ENCODE results near the gene MSH5.

Gene MSH5

GRCh38 chr6:31728767-31729514 is 10.9 kb upstream of the MSH5 start, which contains the start of gene DDAH2:
DDAH2 (minus strand) TSS chr6:31729299; CDS start chr6:31729161, 138 bp downstream.
- in situ Hi-C loops (cut with HindIII; ENCODE audit: low sequenced_read_pairs), result no loop called here

GRCh38 chr6:31729515-31729978 is 10.3 kb upstream of the MSH5 start:
- in situ Hi-C loops (cut with HindIII; ENCODE audit: low sequenced_read_pairs), result no loop called here

GRCh38 chr6:31729979-31730630 is 9.7 kb upstream of the MSH5 start:
- in situ Hi-C loops (cut with HindIII; ENCODE audit: low sequenced_read_pairs), result loop anchor here (5.0 kb wide), 1 partner anchor 38 kb away; no protein-coding TSS in a partner anchor

- in situ Hi-C loops (cut with HindIII; ENCODE audit: low sequenced_read_pairs), result loop anchor here (5.0 kb wide), 1 partner anchor 38 kb away; no protein-coding TSS in a partner anchor
These were observed 9.1 kb upstream of the MSH5 start for GRCh38 chr6:31730631-31731086.

- in situ Hi-C loops (cut with HindIII; ENCODE audit: low sequenced_read_pairs), result loop anchor here (5.0 kb wide), 1 partner anchor 40 kb away; no protein-coding TSS in a partner anchor
These were observed 7.8 kb upstream of the MSH5 start for GRCh38 chr6:31732029-31732428.

GRCh38 chr6:31733734-31734133 is 6.1 kb upstream of the MSH5 start:
- in situ Hi-C loops (cut with HindIII; ENCODE audit: low sequenced_read_pairs), result loop anchor here (5.0 kb wide), 1 partner anchor 41 kb away; no protein-coding TSS in a partner anchor

- in situ Hi-C loops (cut with HindIII; ENCODE audit: low sequenced_read_pairs), result loop anchor here (5.0 kb wide), 1 partner anchor 42 kb away; no protein-coding TSS in a partner anchor
These were observed 5.5 kb upstream of the MSH5 start for GRCh38 chr6:31734247-31734820.

- in situ Hi-C loops (cut with HindIII; ENCODE audit: low sequenced_read_pairs), result loop anchor here (5.0 kb wide), 1 partner anchor 43 kb away; no protein-coding TSS in a partner anchor
These were observed 4.9 kb upstream of the MSH5 start for GRCh38 chr6:31734821-31735406.

- in situ Hi-C loops (cut with HindIII; ENCODE audit: low sequenced_read_pairs), result no loop called here
These were observed 3.6 kb upstream of the MSH5 start, which contains the start of gene CLIC1 for GRCh38 chr6:31736021-31736767. CLIC1 (minus strand) TSS chr6:31736530; CDS start chr6:31736300, 230 bp downstream.

GRCh38 chr6:31736768-31737314 is 3.0 kb upstream of the MSH5 start:
- in situ Hi-C loops (cut with HindIII; ENCODE audit: low sequenced_read_pairs), result no loop called here

DNA sequence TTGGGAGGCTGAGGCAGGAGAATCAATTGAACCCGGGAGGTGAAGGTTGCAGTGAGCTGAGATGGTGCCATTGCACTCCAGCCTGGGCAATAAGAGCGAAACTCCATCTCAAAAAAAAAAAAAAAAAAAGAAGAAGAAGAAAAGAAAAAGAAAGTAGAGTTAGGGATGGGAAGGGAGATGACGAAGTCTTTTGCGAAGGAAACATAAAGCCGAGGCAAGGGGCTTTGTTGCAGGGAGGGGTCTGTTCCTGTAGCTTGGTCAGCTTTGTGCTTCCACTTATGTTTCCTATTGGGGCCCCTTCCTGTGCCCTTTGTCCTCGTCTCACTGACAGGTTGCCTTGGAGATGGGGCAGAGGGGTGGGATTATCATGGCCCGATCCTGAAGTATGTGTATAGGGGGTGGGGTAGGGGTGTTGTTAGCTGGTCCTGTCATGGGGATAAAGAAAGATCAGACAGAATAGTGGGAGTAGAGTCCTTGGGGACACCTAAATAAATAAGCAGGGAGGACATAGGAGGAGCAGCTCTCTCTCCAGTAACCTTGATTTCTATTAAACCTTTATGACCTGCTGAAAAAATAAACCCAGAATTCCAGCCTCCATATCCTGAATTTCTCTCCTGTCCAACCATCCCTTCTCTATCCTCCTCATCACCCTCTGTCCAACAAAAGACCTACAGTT is 2.4 kb upstream of the MSH5 start:
- in situ Hi-C loops (cut with HindIII; ENCODE audit: low sequenced_read_pairs), result no loop called here

GRCh38 chr6:31737991-31738979 is 1.5 kb upstream of the MSH5 start:
- in situ Hi-C loops (cut with HindIII; ENCODE audit: low sequenced_read_pairs), result no loop called here

DNA sequence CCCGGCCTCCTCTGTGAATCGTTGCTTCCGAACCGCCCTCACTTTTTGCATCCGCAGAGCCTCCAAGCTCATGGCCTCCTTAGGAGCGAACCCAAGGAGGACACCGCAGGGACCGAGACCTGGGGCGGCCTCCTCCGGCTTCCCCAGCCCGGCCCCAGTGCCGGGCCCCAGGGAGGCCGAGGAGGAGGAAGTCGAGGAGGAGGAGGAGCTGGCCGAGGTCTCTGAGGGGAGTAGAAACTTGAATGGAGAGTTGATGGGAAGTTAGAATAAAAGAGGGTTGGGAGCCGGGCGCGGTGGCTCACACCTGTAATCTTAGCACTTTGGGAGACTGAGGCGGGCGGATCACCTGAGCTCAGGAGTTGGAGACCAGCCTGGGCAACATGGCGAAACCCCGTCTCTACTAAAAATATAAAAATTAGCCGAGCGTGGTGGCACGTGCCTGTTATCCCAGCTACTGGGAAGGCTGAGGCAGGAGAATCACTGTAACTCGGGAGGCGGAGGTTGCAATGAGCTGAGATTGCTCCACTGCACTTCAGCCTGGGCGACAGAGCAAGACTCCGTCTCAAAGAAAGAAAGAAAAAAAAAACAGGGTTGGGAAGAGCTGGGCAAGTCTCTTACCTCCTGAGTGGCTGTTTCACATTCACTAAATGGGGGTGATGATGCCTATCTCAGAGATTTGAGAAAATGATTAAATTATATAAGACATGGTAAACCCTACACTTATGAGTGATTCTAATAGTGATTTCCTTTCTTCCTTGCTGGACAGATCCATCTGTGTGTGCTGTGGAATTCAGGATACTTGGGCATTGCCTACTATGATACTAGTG is 805 bp downstream of the MSH5 start:
- in situ Hi-C loops (cut with HindIII; ENCODE audit: low sequenced_read_pairs), result no loop called here

- in situ Hi-C loops (cut with HindIII; ENCODE audit: low sequenced_read_pairs), result no loop called here
These were observed 2.0 kb downstream of the MSH5 start for GRCh38 chr6:31741815-31742214.

DNA sequence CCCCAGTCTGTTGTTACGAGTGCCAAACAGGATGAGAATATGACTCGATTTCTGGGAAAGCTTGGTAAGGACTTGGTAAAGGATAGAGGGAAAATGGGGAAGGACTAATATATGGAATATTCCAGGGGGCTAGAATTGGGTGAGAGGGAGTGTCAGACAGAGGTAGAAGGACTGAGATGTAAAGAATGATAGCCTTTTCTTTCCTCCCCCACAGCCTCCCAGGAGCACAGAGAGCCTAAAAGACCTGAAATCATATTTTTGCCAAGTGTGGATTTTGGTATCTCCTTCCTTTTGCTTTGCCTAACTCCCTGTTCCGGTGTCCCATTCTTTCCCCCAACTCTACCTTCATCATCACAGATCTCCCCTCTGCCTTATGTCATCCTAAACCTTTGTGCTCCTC is 3.1 kb downstream of the MSH5 start:
- in situ Hi-C loops (cut with HindIII; ENCODE audit: low sequenced_read_pairs), result no loop called here

- in situ Hi-C loops (cut with HindIII; ENCODE audit: low sequenced_read_pairs), result no loop called here
These were observed 4.6 kb downstream of the MSH5 start for GRCh38 chr6:31744422-31744821.

DNA sequence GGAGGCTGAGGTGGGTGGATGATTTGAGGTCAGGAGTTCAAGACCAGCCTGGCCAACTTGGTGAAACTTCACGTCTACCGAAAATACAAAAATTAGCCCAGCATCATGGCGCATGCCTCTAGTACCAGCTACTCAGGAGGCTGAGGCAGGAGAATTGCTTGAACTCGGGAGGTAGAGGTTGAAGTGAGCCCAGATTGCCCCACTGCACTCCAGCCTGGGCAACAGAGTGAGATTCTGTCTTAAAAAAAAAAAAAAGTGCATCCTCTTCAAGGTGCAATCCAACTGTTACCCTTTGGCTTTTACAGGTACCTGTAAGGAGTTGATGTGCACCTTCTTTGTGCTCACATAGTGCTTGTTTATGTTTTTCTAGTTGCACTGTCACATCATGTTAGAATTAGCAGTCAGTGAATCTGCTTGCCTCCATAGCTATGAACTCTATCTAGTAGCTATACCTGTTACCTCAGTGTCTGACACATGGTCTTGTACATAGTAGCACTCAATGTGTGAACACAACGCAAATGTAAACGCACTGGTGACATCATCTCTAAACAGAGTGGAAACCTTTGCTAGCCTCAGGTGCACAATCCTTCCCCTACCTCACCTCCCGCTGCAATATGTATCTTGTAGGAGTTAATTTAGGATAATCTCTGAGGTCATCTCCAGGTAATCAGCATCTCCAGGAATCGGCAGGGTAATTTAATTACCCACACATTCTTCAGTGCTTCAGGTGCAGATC is 9.7 kb downstream of the MSH5 start:
- in situ Hi-C loops (cut with HindIII; ENCODE audit: low sequenced_read_pairs), result no loop called here

All from DLD1 (cell line).